Muscle of leg (tissue), 11 donors: Measurements from ENCODE around the gene AGTRAP. TPM values are rescaled to one million over a fixed set of nuclear protein-coding genes. Genes with fewer than 3 reads are reported as not detected.

Experiments
- DNase-seq: peaks from one replicate; pipeline ENCODE4 v3.0.0; 2013
- H3K27ac ChIP-seq: one replicate; pipeline ENCODE4 v1.5.1; 2013; ENCODE audit warnings: mild to moderate bottlenecking, low read length, control low read depth
- H3K27me3 ChIP-seq: one replicate; pipeline ENCODE4 v1.6.1; 2013; ENCODE audit warnings: low read length; ENCODE audit not compliant: control insufficient read depth, insufficient read depth
- H3K36me3 ChIP-seq: one replicate; pipeline ENCODE4 v1.6.1; 2013; ENCODE audit warnings: low read length; ENCODE audit not compliant: control insufficient read depth, insufficient read depth
- H3K4me1 ChIP-seq: one replicate; pipeline ENCODE4 v1.6.1; 2013; ENCODE audit warnings: low read length; ENCODE audit not compliant: control insufficient read depth, insufficient read depth
- H3K4me3 ChIP-seq: one replicate; pipeline ENCODE4 v1.5.1; 2013; ENCODE audit warnings: low read length, control low read depth
- H3K9me3 ChIP-seq: replicated peaks from 2 replicates; pipeline ENCODE4 v1.6.1; 2013; ENCODE audit warnings: low read depth, low read length; ENCODE audit not compliant: control insufficient read depth
- WGBS: methylation state at CpG from one replicate; pipeline ENCODE4 v1.1.5; 2013; ENCODE audit warnings: missing lambda C conversion rate; ENCODE audit not compliant: insufficient coverage; 5-methylcytosine and 5-hydroxymethylcytosine counted together
- polyA plus RNA-seq, 8 donors: library from polyadenylated mRNA; unstranded; fragments of 120-200 nt; gene quantifications; one replicate each; pipeline versions ENCODE4 v1.2.1 to v1.2.3, GENCODE V29; 2013; ENCODE audit warnings: inconsistent platforms in 1 of 8, low replicate concordance in 1 of 8; ENCODE audit not compliant: insufficient read length in 8 of 8, insufficient read depth in 1 of 8
- total RNA-seq: library from RNA; stranded (reverse); fragments of 120-200 nt; gene quantifications from one replicate; pipeline ENCODE4 v1.2.4, GENCODE V29; 2013

The AGTRAP gene
- total and polyA plus RNA-seq, 9 donors, result 14.8 to 24.8 (median 17.9) TPM

GRCh38 chr1:11720033-11720376 lies 15.9 kb upstream of the AGTRAP start:
- DNase-seq, result no peak
- WGBS, result 88% methylated on average over 11 of the region's 12 CpGs
- Histone ChIP-seq H3K27ac (no peak overlapping the region), H3K27me3 (peaks cover 5% of the 10 kb centered on the region), H3K36me3 (no peaks in the 10 kb centered on the region), H3K9me3 (no peaks in the 10 kb centered on the region), H3K4me3 (no peak overlapping the region), H3K4me1 (peaks cover 6% of the 10 kb centered on the region)

- no peak overlapping the region for H3K27ac ChIP-seq
- no peaks in the 10 kb centered on the region for H3K36me3 ChIP-seq
- DNase-seq, result peak; percentile 52
- WGBS, result 29% methylated on average over 3 of the region's 4 CpGs
- H3K9me3 ChIP-seq, result no peaks in the 10 kb centered on the region
- peaks cover 6% of the 10 kb centered on the region for H3K4me1 ChIP-seq
- H3K4me3 ChIP-seq, result no peak overlapping the region
- peaks cover 5% of the 10 kb centered on the region for H3K27me3 ChIP-seq
Measured at GRCh38 chr1:11720525-11720924, 15.4 kb upstream of the AGTRAP start.

GRCh38 chr1:11721311-11721710 lies 14.6 kb upstream of the AGTRAP start:
- Histone ChIP-seq H3K4me3 (no peak overlapping the region), H3K9me3 (no peaks in the 10 kb centered on the region), H3K36me3 (no peaks in the 10 kb centered on the region), H3K27ac (no peak overlapping the region), H3K27me3 (peaks cover 5% of the 10 kb centered on the region), H3K4me1 (peaks cover 8% of the 10 kb centered on the region)
- WGBS, result no CpG with 5 or more reads among the region's 4 CpGs
- no peak for DNase-seq

- peak; percentile 81 for DNase-seq
- WGBS, result no CpG with 5 or more reads among the region's 2 CpGs
- peaks cover 8% of the 10 kb centered on the region for H3K4me1 ChIP-seq
- no peaks in the 10 kb centered on the region for H3K36me3 ChIP-seq
- no peak overlapping the region for H3K4me3 ChIP-seq
- H3K27me3 ChIP-seq, result peaks cover 5% of the 10 kb centered on the region
- no peak overlapping the region for H3K27ac ChIP-seq
- no peaks in the 10 kb centered on the region for H3K9me3 ChIP-seq
Measured at GRCh38 chr1:11722538-11722937, 13.4 kb upstream of the AGTRAP start.

GRCh38 chr1:11725616-11726015 lies 10.3 kb upstream of the AGTRAP start:
- 63% methylated on average over 4 of the region's 5 CpGs for WGBS

GRCh38 chr1:11727119-11727518 lies 8.8 kb upstream of the AGTRAP start:
- no peak for DNase-seq
- no peaks in the 10 kb centered on the region for H3K27me3 ChIP-seq
- H3K4me1 ChIP-seq, result peaks cover 25% of the 10 kb centered on the region
- H3K4me3 ChIP-seq, result no peak overlapping the region
- WGBS, result 79% methylated on average over 3 of the region's 4 CpGs
- H3K36me3 ChIP-seq, result no peaks in the 10 kb centered on the region
- no peak overlapping the region for H3K27ac ChIP-seq
- H3K9me3 ChIP-seq, result no peaks in the 10 kb centered on the region

More at GRCh38 chr1:11725616-11726015, 10.3 kb upstream of the AGTRAP start:
- H3K4me3 ChIP-seq, result no peak overlapping the region
- H3K36me3 ChIP-seq, result no peaks in the 10 kb centered on the region
- no peak overlapping the region for H3K27ac ChIP-seq
- no peaks in the 10 kb centered on the region for H3K27me3 ChIP-seq
- DNase-seq, result no peak
- H3K4me1 ChIP-seq, result peaks cover 15% of the 10 kb centered on the region
- no peaks in the 10 kb centered on the region for H3K9me3 ChIP-seq

- Histone ChIP-seq H3K27ac (no peak overlapping the region), H3K9me3 (no peaks in the 10 kb centered on the region), H3K27me3 (no peaks in the 10 kb centered on the region), H3K4me3 (no peak overlapping the region), H3K4me1 (peaks cover 31% of the 10 kb centered on the region), H3K36me3 (no peaks in the 10 kb centered on the region)
- 98% methylated on average over 4 of the region's 4 CpGs for WGBS
- no peak for DNase-seq
Measured at GRCh38 chr1:11728126-11728806, 7.7 kb upstream of the AGTRAP start.

- Histone ChIP-seq H3K4me3 (no peak overlapping the region), H3K27me3 (no peaks in the 10 kb centered on the region), H3K9me3 (no peaks in the 10 kb centered on the region), H3K4me1 (peaks cover 31% of the 10 kb centered on the region), H3K27ac (no peak overlapping the region), H3K36me3 (no peaks in the 10 kb centered on the region)
- no peak for DNase-seq
- WGBS, result 91% methylated on average over 11 of the region's 11 CpGs
Measured at GRCh38 chr1:11729155-11729497, 6.8 kb upstream of the AGTRAP start.

- Histone ChIP-seq H3K27ac (no peak overlapping the region), H3K4me3 (no peak overlapping the region), H3K9me3 (no peaks in the 10 kb centered on the region), H3K36me3 (no peaks in the 10 kb centered on the region), H3K4me1 (peaks cover 31% of the 10 kb centered on the region), H3K27me3 (no peaks in the 10 kb centered on the region)
- 45% methylated on average over 22 of the region's 26 CpGs for WGBS
- peak; percentile 38 for DNase-seq
Measured at GRCh38 chr1:11729498-11730428, 6.2 kb upstream of the AGTRAP start.

GRCh38 chr1:11730429-11730891 lies 5.5 kb upstream of the AGTRAP start:
- Histone ChIP-seq H3K36me3 (no peaks in the 10 kb centered on the region), H3K27me3 (no peaks in the 10 kb centered on the region), H3K4me3 (no peak overlapping the region), H3K9me3 (no peaks in the 10 kb centered on the region), H3K27ac (peak overlapping the region; percentile 20), H3K4me1 (peaks cover 35% of the 10 kb centered on the region)
- WGBS, result 39% methylated on average over 5 of the region's 5 CpGs
- DNase-seq, result peak; percentile 74
